Lung (tissue), 12 donors: ENCODE data around the gene PRDM16. TPM values are rescaled to one million over a fixed set of nuclear protein-coding genes. Genes with fewer than 3 reads are reported as not detected.

Source experiments
- ATAC-seq: fragments of 200-7000 bp; cut with Tn5 transposase; one replicate; pipeline ENCODE4 v1.9.1; 2020; ENCODE audit warnings: moderate number of reproducible peaks; ENCODE audit not compliant: insufficient read depth, low FRiP score
- DNase-seq, 3 donors: peaks; one replicate each; pipeline ENCODE4 v3.0.0-alpha.2; 2013 to 2017
- H3K27ac ChIP-seq, 2 donors: one replicate each; pipeline ENCODE4 v1.5.1; 2013; ENCODE audit warnings: mild to moderate bottlenecking in 2 of 2, moderate library complexity in 2 of 2, control low read depth in 1 of 2, inconsistent platforms in 1 of 2, low read depth in 1 of 2, low read length in 1 of 2
- H3K27me3 ChIP-seq, 3 donors: one replicate each; pipeline ENCODE4 v1.5.1; 2013; ENCODE audit warnings: low read length in 2 of 3; ENCODE audit not compliant: control insufficient read depth in 3 of 3, insufficient read depth in 3 of 3
- H3K36me3 ChIP-seq, 4 donors: one replicate each; pipeline ENCODE4 v1.5.1; 2013; ENCODE audit warnings: low read length in 4 of 4, mild to moderate bottlenecking in 1 of 4, moderate library complexity in 1 of 4; ENCODE audit not compliant: control insufficient read depth in 4 of 4, insufficient read depth in 4 of 4
- H3K4me1 ChIP-seq, 5 donors: one replicate each; pipeline ENCODE4 v1.5.1; 2013; ENCODE audit warnings: low read length in 5 of 5, mild to moderate bottlenecking in 2 of 5, moderate library complexity in 1 of 5; ENCODE audit not compliant: control insufficient read depth in 5 of 5, insufficient read depth in 5 of 5
- H3K4me3 ChIP-seq: one replicate; pipeline ENCODE4 v1.5.1; 2013; ENCODE audit warnings: mild to moderate bottlenecking, control low read depth, moderate library complexity
- H3K9ac ChIP-seq, 2 donors: one replicate each; pipeline ENCODE4 v1.5.1; 2013; ENCODE audit warnings: low read length in 2 of 2, control low read depth in 1 of 2; ENCODE audit not compliant: insufficient read depth in 1 of 2
- H3K9me3 ChIP-seq, 4 donors: one replicate each; pipeline ENCODE4 v1.5.1; 2013; ENCODE audit warnings: low read length in 3 of 4, mild to moderate bottlenecking in 1 of 4, moderate library complexity in 1 of 4; ENCODE audit not compliant: control insufficient read depth in 4 of 4, insufficient read depth in 3 of 4
- CTCF ChIP-seq: IDR thresholded peaks from 2 replicates; pipeline ENCODE4 v1.5.1; 2012; ENCODE audit warnings: mild to moderate bottlenecking; ENCODE audit errors: control extremely low read depth, extremely low read depth
- WGBS, 2 donors: extraction: QIAGEN DNeasy Blood & Tissue Kit; methylation state at CpG; one replicate each; pipeline ENCODE4 v1.1.7; 2013; 5-methylcytosine and 5-hydroxymethylcytosine counted together
- polyA plus RNA-seq, 2 donors: library from polyadenylated mRNA; stranded (reverse); fragments of 200-250 nt; gene quantifications; one replicate each; pipeline ENCODE4 v1.2.1, GENCODE V29; 2013
- total RNA-seq, 2 donors: library from RNA; depleted of rRNA in 1 of 2; stranded (reverse); fragments of >200 nt in 1 of 2; gene quantifications; one replicate each; pipeline ENCODE4 v1.2.1, GENCODE V29; 2014 to 2021
- donor health status: control.
- donor health status: control.
- donor health status: Bipolar disorder and iron deficiency.
- donor health status: healthy.
- donor health status: DM: yes; HTN: yes; CAD: no.

Gene PRDM16
- total and polyA plus RNA-seq, 4 donors = 2.4 to 36.5 (median 13.1) TPM

DNA sequence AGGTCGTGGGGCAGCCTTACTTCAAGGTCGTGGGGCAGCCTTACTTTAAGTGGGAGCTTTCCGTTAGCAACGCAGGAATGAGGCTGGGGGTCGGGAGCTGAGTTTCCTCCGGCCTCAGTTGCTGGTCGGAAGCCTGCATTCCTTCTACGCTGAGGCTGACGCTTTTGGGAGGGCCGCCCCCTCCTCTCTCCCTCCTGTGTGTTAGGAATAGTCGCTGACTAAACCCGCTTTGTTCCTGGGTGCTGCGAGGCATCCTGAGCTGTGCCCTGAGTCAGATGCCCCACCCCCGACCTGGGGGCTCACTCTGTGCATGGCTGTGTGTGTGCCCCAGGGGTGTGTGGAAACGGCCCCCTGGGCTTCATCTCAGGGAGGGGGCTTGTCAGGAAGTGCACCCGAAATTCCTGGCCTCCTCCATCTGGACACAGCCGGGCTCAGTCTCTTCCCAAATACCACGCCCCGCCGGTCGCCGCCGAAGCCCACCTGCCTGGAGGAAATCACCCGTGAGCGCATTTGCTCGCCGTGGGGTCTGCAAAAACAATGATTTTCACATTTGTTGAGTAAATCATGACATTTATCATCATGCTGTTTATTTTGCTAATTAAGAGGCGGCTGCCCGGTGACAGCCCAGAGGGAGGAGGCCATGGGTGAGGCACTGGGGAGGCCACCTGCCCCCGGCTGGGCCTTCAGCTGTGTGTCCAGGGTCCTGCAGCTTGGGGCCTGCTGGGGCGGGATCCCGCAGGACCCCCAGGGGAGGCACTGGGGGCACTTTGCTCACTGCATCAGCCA, 121.4 kb downstream of the PRDM16 start:
- Histone ChIP-seq H3K36me3 (no peaks in the 10 kb centered on the region), H3K9ac (no peak overlapping the region), H3K4me1 (peaks cover 0 to 25% (median 5%) of the 10 kb centered on the region in 5 donors), H3K4me3 (no peak overlapping the region), H3K27me3 (no peaks in the 10 kb centered on the region), H3K9me3 (peaks cover 0 to 2% (median 0%) of the 10 kb centered on the region in 4 donors), H3K27ac (peak overlapping the region; percentile 21 to 26)
- TF ChIP-seq CTCF = no peak
- no peak for ATAC-seq
- no peak for DNase-seq
- WGBS, 2 donors = 80 to 83% methylated on average over 32 of the region's 32 CpGs

- no peak for TF ChIP-seq CTCF
- Histone ChIP-seq H3K27ac (no peak overlapping the region), H3K9me3 (no peaks in the 10 kb centered on the region), H3K9ac (no peak overlapping the region), H3K27me3 (no peaks in the 10 kb centered on the region), H3K4me3 (no peak overlapping the region), H3K4me1 (peaks cover 0 to 14% (median 5%) of the 10 kb centered on the region in 5 donors), H3K36me3 (no peaks in the 10 kb centered on the region)
- DNase-seq (no peak), ATAC-seq (no peak)
- 73 to 76% methylated on average over 6 of the region's 6 CpGs for WGBS, 2 donors
Observed at GRCh38 chr1:3192361-3192760, 123.4 kb downstream of the PRDM16 start.

DNA sequence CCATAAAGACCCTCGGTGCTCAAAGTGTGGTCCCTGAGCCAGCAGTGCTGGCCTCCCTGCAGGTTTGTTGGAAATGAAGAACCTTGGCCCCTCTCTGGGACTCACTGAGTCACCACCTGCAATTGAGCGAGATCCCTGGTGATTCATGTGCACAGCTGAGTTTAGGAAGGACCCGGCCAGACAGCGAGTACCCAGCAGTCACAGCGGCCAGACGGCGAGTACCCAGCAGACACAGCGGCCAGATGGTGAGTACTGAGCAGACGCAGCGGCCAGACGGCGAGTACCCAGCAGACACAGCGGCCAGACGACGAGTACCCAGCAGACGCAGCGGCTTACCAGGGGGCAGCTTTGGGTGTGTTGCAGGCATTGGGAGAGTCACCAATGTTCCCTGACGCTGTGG, 123.8 kb downstream of the PRDM16 start:
- Histone ChIP-seq H3K36me3 (no peaks in the 10 kb centered on the region), H3K27ac (no peak overlapping the region), H3K9ac (no peak overlapping the region), H3K4me1 (peaks cover 0 to 14% (median 5%) of the 10 kb centered on the region in 5 donors), H3K27me3 (no peaks in the 10 kb centered on the region), H3K4me3 (no peak overlapping the region), H3K9me3 (no peaks in the 10 kb centered on the region)
- no peak for TF ChIP-seq CTCF
- DNase-seq (no peak), ATAC-seq (no peak)
- 90 to 95% methylated on average over 18 of the region's 18 CpGs for WGBS, 2 donors

GRCh38 chr1:3193811-3194210, 124.8 kb downstream of the PRDM16 start:
- TF ChIP-seq CTCF = no peak
- Histone ChIP-seq H3K4me3 (no peak overlapping the region), H3K4me1 (peaks cover 0 to 5% (median 3%) of the 10 kb centered on the region in 5 donors), H3K9me3 (no peaks in the 10 kb centered on the region), H3K9ac (no peak overlapping the region), H3K36me3 (no peaks in the 10 kb centered on the region), H3K27ac (peak overlapping the region in 1 of 2 donors; percentile 34), H3K27me3 (no peaks in the 10 kb centered on the region)
- 75 to 86% methylated on average over 11 of the region's 11 CpGs for WGBS, 2 donors
- ATAC-seq (no peak), DNase-seq (no peak)
